ENCODE measurements around the gene KCND2. TPM values are rescaled to one million over a fixed set of nuclear protein-coding genes. Genes with fewer than 3 reads are reported as not detected.

Gene KCND2
- total and polyA plus RNA-seq, 11 donors, result 0.04 to 0.41 (median 0.16) TPM; not detected in 4

GRCh38 chr7:120792861-120793130, 519.8 kb downstream of the KCND2 start:
- Histone ChIP-seq H3K27me3 (no peaks in the 10 kb centered on the region), H3K36me3 (peaks cover 0 to 11% (median 0%) of the 10 kb centered on the region in 9 donors), H3K4me1 (peaks cover 0 to 27% (median 5%) of the 10 kb centered on the region in 12 donors), H3K9me3 (peaks cover 0 to 8% (median 0%) of the 10 kb centered on the region in 12 donors), H3K4me3 (no peak overlapping the region), H3K27ac (no peak overlapping the region)
- no peak for DNase-seq
- no peak for ATAC-seq
- TF ChIP-seq CTCF (IDR thresholded peaks at IDR 0.05) (no peak), POLR2A (IDR thresholded peaks at IDR 0.05) (no peak)
- WGBS, 4 donors, result 92 to 99% (median 96%) methylated on average over 2 of the region's 2 CpGs
- intact Hi-C loops (cut with DNase I), result loop anchor here in 7 of 10 donors (5.0 to 10.0 kb wide), 4 partner anchors 65 to 315 kb away; partner anchors contain the start of gene TSPAN12 (in 2 of the 7)

GRCh38 chr7:120793213-120793936, 520.4 kb downstream of the KCND2 start:
- intact Hi-C loops (cut with DNase I), result loop anchor here in 7 of 10 donors (5.0 to 10.0 kb wide), 4 partner anchors 64 to 314 kb away; partner anchors contain the start of gene TSPAN12 (in 2 of the 7)
- H3K4me3 ChIP-seq, result no peak overlapping the region
- no peak for DNase-seq
- WGBS, 4 donors, result 83 to 90% (median 89%) methylated on average over 3 of the region's 3 CpGs
- H3K27ac ChIP-seq, result peak overlapping the region in 1 of 12 donors; percentile 5
- H3K36me3 ChIP-seq, result peaks cover 0 to 7% (median 0%) of the 10 kb centered on the region in 9 donors
- H3K9me3 ChIP-seq, result peaks cover 0 to 8% (median 0%) of the 10 kb centered on the region in 12 donors
- TF ChIP-seq POLR2A (IDR thresholded peaks at IDR 0.05) (no peak), CTCF (IDR thresholded peaks at IDR 0.05) (no peak)
- no peaks in the 10 kb centered on the region for H3K27me3 ChIP-seq
- ATAC-seq, result no peak
- H3K4me1 ChIP-seq, result peaks cover 0 to 27% (median 5%) of the 10 kb centered on the region in 12 donors

- Histone ChIP-seq H3K4me3 (no peak overlapping the region), H3K27ac (peak overlapping the region in 1 of 12 donors; percentile 5), H3K4me1 (peaks cover 0 to 27% (median 5%) of the 10 kb centered on the region in 12 donors), H3K27me3 (no peaks in the 10 kb centered on the region), H3K9me3 (peaks cover 0 to 8% (median 0%) of the 10 kb centered on the region in 12 donors), H3K36me3 (no peaks in the 10 kb centered on the region)
- intact Hi-C loops (cut with DNase I), result loop anchor here in 7 of 10 donors (5.0 to 10.0 kb wide), 4 partner anchors 63 to 313 kb away; partner anchors contain the start of gene TSPAN12 (in 2 of the 7)
- no peak for DNase-seq
- TF ChIP-seq POLR2A (IDR thresholded peaks at IDR 0.05) (no peak), CTCF (IDR thresholded peaks at IDR 0.05) (no peak)
- peak in 2 of 4 donors; percentile 36 to 43 for ATAC-seq
- 25 to 40% (median 32%) methylated on average over 4 of the region's 4 CpGs for WGBS, 4 donors
Observed at GRCh38 chr7:120794106-120794729, 521.2 kb downstream of the KCND2 start.
